GM12891 (cell line): ENCODE data around the gene SNX20.

Experiments used
- DNase-seq: peaks from one replicate; pipeline ENCODE4 v3.0.0; 2011; ENCODE audit warnings: low spot score; ENCODE audit not compliant: insufficient read length
- FAIRE-seq: peaks from 2 replicates; lab custom pipeline; 2011; peaks lifted over from hg19 to GRCh38; lab: Jason Lieb, UNC
- PAX5 ChIP-seq: IDR thresholded peaks from 2 replicates; pipeline ENCODE4 v1.6.1; 2011; ENCODE audit warnings: low read length, moderate library complexity, mild to moderate bottlenecking; ENCODE audit not compliant: insufficient read depth, severe bottlenecking
- POLR2A ChIP-seq: IDR thresholded peaks from 2 replicates; pipeline ENCODE4 v1.6.1; 2011; ENCODE audit warnings: low read depth, low read length, control low read depth
- POLR2AphosphoS5 ChIP-seq: IDR thresholded peaks from 2 replicates; pipeline ENCODE4 v1.6.1; 2011; ENCODE audit warnings: low read depth, low read length, control low read depth
- POU2F2 ChIP-seq: IDR thresholded peaks from 2 replicates; pipeline ENCODE4 v1.6.1; 2011; ENCODE audit warnings: low read depth, mild to moderate bottlenecking, control low read depth, low read length, moderate library complexity
- SPI1 ChIP-seq: IDR thresholded peaks from 2 replicates; pipeline ENCODE4 v1.6.1; 2011; ENCODE audit warnings: low read depth, low read length, control low read depth
- TAF1 ChIP-seq: IDR thresholded peaks from 2 replicates; pipeline ENCODE4 v1.6.1; 2011; ENCODE audit warnings: low read depth, low read length, control low read depth

SNX20 gene

GRCh38 chr16:50637716-50638602 is 43.2 kb downstream of the SNX20 start:
- DNase-seq (no peak), FAIRE-seq (no peak)
- TF ChIP-seq POU2F2 (no peak), POLR2AphosphoS5 (no peak), PAX5 (no peak), SPI1 (no peak), POLR2A (no peak)

- FAIRE-seq (no peak), DNase-seq (no peak)
- TF ChIP-seq POU2F2 (no peak), SPI1 (no peak), POLR2A (no peak), TAF1 (no peak), PAX5 (no peak), POLR2AphosphoS5 (no peak)
These were observed 44.2 kb downstream of the SNX20 start for GRCh38 chr16:50636753-50637374.

- no peak for TF ChIP-seq TAF1
- no peak for TF ChIP-seq POLR2AphosphoS5
- TF ChIP-seq SPI1: no peak
- no peak for TF ChIP-seq POLR2A
- TF ChIP-seq POU2F2: no peak
- no peak for TF ChIP-seq PAX5
- no peak for FAIRE-seq
- no peak for DNase-seq
These were observed 45.4 kb downstream of the SNX20 start for GRCh38 chr16:50635505-50636392.

GRCh38 chr16:50634947-50635346 is 46.2 kb downstream of the SNX20 start:
- DNase-seq (no peak), FAIRE-seq (no peak)

GRCh38 chr16:50634090-50634489 is 47.0 kb downstream of the SNX20 start:
- FAIRE-seq (no peak), DNase-seq (no peak)
- no peak for TF ChIP-seq PAX5
- no peak for TF ChIP-seq POLR2AphosphoS5
- no peak for TF ChIP-seq TAF1
- no peak for TF ChIP-seq POU2F2
- no peak for TF ChIP-seq POLR2A
- no peak for TF ChIP-seq SPI1

More at GRCh38 chr16:50634947-50635346, 46.2 kb downstream of the SNX20 start:
- TF ChIP-seq TAF1: no peak
- no peak for TF ChIP-seq PAX5
- TF ChIP-seq POLR2AphosphoS5: no peak
- no peak for TF ChIP-seq POU2F2
- no peak for TF ChIP-seq POLR2A
- TF ChIP-seq SPI1: no peak

- DNase-seq (no peak), FAIRE-seq (no peak)
- no peak for TF ChIP-seq POU2F2
These were observed 47.9 kb downstream of the SNX20 start for GRCh38 chr16:50632927-50633800.

GRCh38 chr16:50631985-50632576 is 49.0 kb downstream of the SNX20 start:
- no peak for DNase-seq
- FAIRE-seq: no peak
- no peak for TF ChIP-seq POU2F2
- TF ChIP-seq TAF1: no peak
- TF ChIP-seq POLR2A: no peak
- no peak for TF ChIP-seq SPI1

GRCh38 chr16:50631249-50631984 is 49.7 kb downstream of the SNX20 start:
- DNase-seq (no peak), FAIRE-seq (no peak)
- TF ChIP-seq POU2F2: no peak
- TF ChIP-seq POLR2AphosphoS5: no peak
- no peak for TF ChIP-seq PAX5
- TF ChIP-seq SPI1: no peak
- TF ChIP-seq TAF1: no peak
- no peak for TF ChIP-seq POLR2A
